CD1c-positive myeloid dendritic cell (primary cell): ENCODE measurements around the gene KCNMA1.

Source experiments
- DNase-seq: peaks from one replicate; pipeline ENCODE4 v3.0.0-alpha.2; 2016; ENCODE audit errors: extremely low spot score

KCNMA1 gene

GRCh38 chr10:77157248-77158019, 480.2 kb downstream of the KCNMA1 start:
- DNase-seq = no peak

- no peak for DNase-seq
These were observed 481.2 kb downstream of the KCNMA1 start for GRCh38 chr10:77156406-77156879.

GRCh38 chr10:77152256-77152655, 485.4 kb downstream of the KCNMA1 start:
- DNase-seq = no peak

DNA sequence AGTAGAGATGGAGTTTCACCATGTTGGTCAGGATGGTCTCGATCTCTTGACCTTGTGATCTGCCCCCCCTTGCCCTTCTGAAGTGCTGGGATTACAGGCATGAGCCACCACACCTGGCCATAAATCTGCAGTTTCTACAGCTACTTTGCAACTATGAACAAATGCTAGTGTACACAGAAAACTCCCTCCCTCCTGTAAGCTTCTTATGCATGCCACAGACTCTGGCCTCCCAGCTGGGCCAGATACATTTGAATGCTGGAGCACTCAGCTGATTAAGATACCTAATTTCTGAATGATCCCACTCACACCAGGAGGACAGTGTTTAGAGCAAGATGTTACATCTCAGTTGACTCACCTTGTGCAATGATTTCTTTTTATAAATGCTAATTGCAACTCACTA, 486.2 kb downstream of the KCNMA1 start:
- no peak for DNase-seq

DNA sequence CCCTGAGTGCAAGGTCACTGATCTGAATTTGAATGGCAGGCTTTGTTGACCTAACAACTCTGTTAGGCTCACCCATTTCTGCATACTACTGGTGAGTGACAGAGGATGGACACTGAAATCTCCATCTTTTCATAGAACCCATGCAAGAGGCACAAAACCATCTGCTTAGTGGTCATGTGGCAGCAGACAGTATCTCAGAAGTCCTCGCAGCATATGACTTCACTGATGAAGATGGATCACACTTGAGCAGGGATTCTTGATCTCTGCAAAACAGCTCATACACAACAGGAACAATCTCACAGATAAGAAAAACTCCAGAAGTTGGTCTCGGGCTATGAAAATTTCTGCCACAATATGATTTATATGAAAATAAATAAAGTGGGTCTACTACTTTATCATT, 487.9 kb downstream of the KCNMA1 start:
- no peak for DNase-seq

DNA sequence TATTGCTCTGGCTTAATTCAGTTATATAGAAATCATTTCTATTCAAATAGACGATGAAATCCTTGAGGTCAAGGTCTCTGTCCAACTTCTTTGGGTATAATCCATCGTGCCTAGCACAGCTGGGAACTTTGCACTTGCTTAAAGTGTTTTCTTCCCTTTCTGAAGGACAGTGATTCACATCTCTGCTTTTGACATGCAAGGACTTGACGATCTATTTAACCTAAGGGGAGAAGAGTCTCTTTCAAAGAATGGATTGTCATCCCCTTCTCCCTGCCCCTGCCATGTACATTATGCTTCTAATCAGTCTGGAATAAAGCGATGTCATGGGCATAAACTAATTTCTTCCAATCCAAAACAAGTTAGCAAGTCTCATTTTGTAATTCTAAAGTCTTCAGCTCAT, 488.6 kb downstream of the KCNMA1 start:
- DNase-seq = no peak

GRCh38 chr10:77147871-77148270, 489.7 kb downstream of the KCNMA1 start:
- DNase-seq = no peak

GRCh38 chr10:77146712-77147336, 490.8 kb downstream of the KCNMA1 start:
- no peak for DNase-seq

DNA sequence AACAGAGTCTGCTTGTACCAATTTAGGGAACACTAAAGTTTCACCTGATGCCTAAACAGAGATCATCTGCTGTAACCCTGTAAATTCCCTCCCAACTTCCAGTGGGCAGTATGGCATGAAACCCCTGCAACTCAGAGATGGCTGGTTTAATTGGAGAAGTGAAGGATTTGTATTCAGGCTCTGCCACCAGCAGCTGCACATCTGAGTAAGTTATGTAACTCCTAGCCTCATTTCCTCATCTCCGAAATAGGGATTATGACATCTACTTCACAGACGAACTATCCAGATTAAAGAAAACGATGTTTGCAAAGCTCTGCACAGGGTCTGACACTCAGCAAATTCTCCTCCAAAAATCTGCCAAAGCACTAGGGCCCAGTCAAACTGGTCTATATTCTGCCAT, 493.0 kb downstream of the KCNMA1 start:
- peak; percentile 3 for DNase-seq

- no peak for DNase-seq
These were observed 498.1 kb downstream of the KCNMA1 start for GRCh38 chr10:77139252-77140160.

DNA sequence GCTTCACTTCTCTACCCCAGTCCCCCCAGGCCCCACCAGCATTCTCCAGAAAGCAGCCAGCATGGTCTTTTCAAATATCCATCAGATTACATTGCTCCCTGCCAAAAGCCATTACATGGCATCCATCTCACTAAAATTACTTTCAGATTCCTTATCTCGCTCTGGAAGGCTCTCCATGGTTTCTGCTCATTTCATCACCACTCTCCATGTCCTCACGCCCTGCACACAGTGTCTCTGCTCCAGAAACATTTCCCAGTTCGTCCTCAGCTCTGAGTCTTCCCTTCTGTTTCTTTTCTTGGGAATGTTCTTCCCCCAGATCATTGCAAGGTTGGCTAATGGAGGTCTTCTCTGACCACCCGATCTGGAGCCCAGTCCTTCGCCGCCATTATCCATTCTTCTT, 499.1 kb downstream of the KCNMA1 start:
- DNase-seq = no peak

GRCh38 chr10:77135555-77135954, 502.1 kb downstream of the KCNMA1 start:
- DNase-seq = no peak

DNA sequence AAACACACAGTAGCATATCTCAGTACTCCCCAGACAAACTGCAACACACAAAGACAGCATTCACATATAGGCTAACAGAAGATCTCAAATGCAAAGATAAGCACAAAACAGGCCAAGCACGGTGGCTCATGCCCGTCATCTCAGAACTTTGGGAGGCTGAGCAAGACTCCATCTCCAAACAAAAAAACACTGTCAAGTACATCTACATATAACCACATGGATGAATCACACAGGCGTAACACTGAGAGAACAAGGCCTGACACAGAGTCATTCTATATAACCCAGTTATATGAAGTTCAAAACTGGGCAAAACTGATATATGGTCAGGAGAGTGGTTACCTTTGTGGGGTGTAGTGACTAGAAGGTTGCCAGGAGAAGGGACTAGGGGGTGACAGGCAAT, 506.4 kb downstream of the KCNMA1 start:
- no peak for DNase-seq

- no peak for DNase-seq
These were observed 510.4 kb downstream of the KCNMA1 start for GRCh38 chr10:77127243-77127642.

DNA sequence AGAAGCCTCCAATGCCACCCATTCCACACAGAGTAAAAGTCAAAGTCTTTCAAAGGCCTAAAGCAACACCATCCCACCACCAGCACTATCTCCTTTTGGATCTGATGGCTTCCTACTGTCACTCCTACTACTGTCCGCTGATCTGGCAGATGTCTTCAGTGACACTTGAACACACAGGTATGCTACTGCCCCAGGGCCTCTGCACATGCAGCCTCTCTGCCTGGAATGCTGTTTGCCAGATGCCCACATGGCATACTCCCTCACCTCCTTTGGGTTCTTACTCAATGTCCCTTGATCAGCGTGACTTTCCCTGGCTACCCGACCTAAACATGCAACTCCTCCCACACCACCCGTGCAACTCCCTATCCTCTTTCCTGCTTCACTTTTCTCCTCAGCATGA, 512.4 kb downstream of the KCNMA1 start:
- no peak for DNase-seq

DNA sequence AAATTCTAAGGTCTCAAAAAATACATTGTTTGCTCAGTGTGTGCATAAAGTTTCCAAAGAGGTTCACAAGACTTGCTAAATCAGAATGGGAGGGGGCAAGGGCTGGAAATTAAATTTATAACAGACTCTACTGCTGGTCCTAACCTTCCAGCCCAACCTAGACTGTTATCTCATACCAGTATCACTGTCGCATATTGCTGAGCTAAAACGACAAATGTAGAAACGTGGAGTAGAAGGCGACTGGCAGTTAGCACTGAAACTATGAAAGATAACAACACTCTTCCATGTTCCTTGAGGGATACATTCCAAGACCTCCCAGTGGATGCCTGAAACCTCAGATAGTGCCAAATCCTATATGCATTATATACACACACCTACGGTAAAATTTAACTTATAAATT, 514.3 kb downstream of the KCNMA1 start:
- no peak for DNase-seq

DNA sequence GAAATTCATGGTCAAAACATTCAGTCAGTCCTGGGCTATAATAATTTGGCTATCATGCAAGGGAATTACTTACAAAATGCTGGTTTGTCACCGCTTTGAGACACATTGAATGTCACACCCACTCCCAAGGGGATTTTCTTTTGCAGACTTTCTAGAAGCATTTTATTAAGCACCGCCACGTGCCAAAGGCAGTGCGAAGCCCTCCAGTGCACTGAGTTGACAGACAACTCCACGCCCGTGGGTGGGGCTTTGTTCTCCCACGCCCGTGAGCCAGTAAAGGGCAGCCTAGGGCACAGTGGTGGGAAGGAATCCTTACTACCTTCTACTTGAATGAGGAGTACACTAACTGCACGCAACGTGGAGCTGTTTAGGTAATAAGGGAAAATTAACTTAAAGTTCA, 515.8 kb downstream of the KCNMA1 start:
- no peak for DNase-seq

GRCh38 chr10:77120666-77121376, 516.8 kb downstream of the KCNMA1 start:
- DNase-seq = no peak

DNA sequence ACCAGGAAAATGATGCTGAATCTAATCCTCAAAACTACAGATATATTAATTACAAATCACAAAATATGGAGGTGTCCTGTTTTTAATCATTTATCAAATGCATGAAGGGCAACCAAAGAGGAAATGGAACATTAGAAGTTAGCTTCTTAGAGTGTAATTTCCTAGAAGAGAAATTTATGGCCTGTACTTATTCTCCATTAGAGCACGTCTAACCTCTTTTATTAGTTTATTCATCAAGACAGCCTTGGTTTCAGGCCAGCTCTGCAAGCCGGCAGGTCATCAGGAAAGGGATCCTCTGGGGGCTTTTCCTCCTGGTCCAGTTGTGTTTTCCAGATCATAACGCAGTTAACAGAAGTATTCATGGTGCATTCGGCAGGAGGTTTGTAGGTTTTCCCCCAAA, 517.6 kb downstream of the KCNMA1 start:
- DNase-seq = no peak

DNA sequence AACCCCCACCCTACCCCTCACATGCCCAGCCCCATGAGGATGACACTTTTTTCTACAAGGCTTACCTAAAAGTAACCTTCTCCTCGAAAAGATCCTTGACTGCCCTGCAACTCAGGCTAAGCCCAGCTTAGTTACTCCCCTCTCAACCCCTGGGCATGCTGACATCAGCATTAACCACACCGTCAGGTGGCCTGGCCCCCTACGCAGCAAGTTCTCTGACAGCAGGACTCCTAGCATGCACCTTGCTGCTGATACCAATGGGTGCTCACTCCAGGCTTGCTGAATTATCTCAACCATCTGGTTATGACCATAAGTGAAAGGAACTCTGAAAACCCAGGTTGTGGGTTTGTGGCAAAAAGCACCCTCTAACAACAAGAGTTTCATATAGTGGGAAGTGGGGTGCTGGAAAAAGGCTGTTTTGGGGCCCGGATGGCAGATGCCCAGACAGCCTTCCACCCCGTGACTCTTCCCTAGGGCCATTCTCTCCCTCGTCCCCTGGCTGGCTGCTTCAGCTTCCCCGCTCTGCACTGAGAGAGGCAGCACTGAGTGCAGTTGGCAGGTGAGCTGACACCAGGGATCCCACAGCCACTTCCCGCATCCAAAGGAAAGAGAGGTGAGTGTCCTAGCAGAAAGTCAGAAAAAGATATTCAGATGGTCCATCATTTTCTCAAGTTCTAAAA, 518.9 kb downstream of the KCNMA1 start:
- no peak for DNase-seq

GRCh38 chr10:77117501-77117900, 520.1 kb downstream of the KCNMA1 start:
- no peak for DNase-seq
